NCI-H524 treated with DMSO at 0.1 percent for 48 hours (cell line): ENCODE results near the gene MRM2.

ENCODE experiments used
- DNase-seq: peaks from one replicate; lab custom pipeline; 2025; lab: John Stamatoyannopoulos, UW

MRM2 gene

GRCh38 chr7:2203766-2204300, 38.2 kb downstream of the MRM2 start:
- no peak for DNase-seq

- DNase-seq: no peak
Measured at GRCh38 chr7:2202901-2203765, 38.9 kb downstream of the MRM2 start.

- DNase-seq: no peak
Measured at GRCh38 chr7:2202361-2202761, 39.6 kb downstream of the MRM2 start.

- no peak for DNase-seq
Measured at GRCh38 chr7:2201686-2202360, 40.2 kb downstream of the MRM2 start.

- DNase-seq: no peak
Measured at GRCh38 chr7:2201128-2201527, 40.9 kb downstream of the MRM2 start.

- no peak for DNase-seq
Measured at GRCh38 chr7:2200584-2200980, 41.4 kb downstream of the MRM2 start.

- no peak for DNase-seq
Measured at GRCh38 chr7:2199956-2200583, 41.9 kb downstream of the MRM2 start.

- no peak for DNase-seq
Measured at GRCh38 chr7:2199528-2199927, 42.5 kb downstream of the MRM2 start.

- DNase-seq: no peak
Measured at GRCh38 chr7:2198760-2199159, 43.2 kb downstream of the MRM2 start.

GRCh38 chr7:2198206-2198605, 43.8 kb downstream of the MRM2 start:
- no peak for DNase-seq

- peak; percentile 8 for DNase-seq
Measured at GRCh38 chr7:2197436-2198155, 44.4 kb downstream of the MRM2 start.

GRCh38 chr7:2196381-2197378, 45.3 kb downstream of the MRM2 start:
- DNase-seq: peak; percentile 33

- peak; percentile 31 for DNase-seq
Measured at GRCh38 chr7:2195400-2196246, 46.4 kb downstream of the MRM2 start.

- DNase-seq: no peak
Measured at GRCh38 chr7:2193575-2194305, 48.3 kb downstream of the MRM2 start.

GRCh38 chr7:2192831-2193534, 49.0 kb downstream of the MRM2 start:
- no peak for DNase-seq

GRCh38 chr7:2191016-2191415, 51.0 kb downstream of the MRM2 start:
- no peak for DNase-seq

- DNase-seq: no peak
Measured at GRCh38 chr7:2190531-2190930, 51.5 kb downstream of the MRM2 start.

- no peak for DNase-seq
Measured at GRCh38 chr7:2186166-2186565, 55.8 kb downstream of the MRM2 start.
